CD4-positive, alpha-beta T cell treated with Interleukin-12 subunit alpha and Interleukin-12 subunit beta, for 1 hour (primary cell): ENCODE measurements around the gene MRPL10.

Experiments
- DNase-seq: peaks from one replicate; pipeline ENCODE4 v3.0.0-alpha.2; 2020

MRPL10 gene

GRCh38 chr17:47839071-47839470, 7.7 kb upstream of the MRPL10 start:
- no peak for DNase-seq

GRCh38 chr17:47838636-47839035, 7.3 kb upstream of the MRPL10 start:
- no peak for DNase-seq

DNA sequence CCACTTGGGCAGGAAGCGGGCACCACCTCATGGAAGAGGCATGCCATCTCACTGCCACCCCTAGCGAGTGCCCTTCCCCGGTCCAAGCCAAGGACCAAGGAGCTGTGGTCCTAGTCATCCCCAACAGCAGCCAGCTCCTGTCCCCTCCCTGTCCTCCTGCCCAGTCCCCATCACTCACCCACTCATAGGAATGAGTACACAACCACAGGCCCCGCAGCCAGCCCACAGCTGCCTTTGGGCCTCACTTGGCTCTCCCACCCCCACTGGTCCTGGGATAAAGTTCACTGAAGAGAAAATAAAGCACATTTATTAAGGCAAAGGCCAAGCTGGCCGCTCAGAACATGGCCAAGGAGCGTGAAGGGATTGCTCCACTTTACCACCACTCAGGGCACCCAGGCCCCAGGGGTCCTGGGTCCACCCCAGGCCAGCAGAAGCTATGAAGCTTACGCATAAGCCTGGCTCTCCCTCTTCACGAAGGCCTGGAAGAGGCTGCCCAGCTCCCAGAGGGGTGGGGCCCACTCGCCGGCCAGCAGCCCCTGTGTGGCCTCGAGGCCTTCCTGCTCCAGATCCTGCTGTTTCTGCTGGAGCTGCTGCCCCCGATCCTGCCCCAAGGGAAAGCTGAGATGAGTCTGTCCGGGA, 6.2 kb upstream of the MRPL10 start:
- DNase-seq: no peak

GRCh38 chr17:47836601-47837000, 5.3 kb upstream of the MRPL10 start:
- DNase-seq: no peak

DNA sequence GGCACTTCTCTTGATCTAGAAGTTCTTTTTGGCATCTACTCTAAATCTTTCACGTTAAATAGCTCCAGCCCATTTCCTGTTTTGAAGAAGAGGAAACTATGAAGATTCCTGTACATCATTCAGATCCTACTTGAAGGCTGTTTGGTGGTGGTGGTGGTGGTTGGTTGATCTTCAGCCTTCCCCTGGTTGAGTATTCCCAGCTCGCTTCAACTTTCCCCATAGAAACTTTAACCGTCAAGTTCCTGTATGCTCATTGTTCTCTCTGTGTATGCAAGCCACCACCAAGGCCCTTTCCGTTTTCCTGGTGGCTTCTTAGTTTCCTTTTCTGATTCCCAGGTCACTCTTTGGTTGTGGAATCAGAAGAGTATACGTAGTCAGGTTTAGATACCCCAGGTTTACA, 3.4 kb upstream of the MRPL10 start:
- no peak for DNase-seq

GRCh38 chr17:47831934-47832327, 590 bp upstream of the MRPL10 start:
- no peak for DNase-seq

GRCh38 chr17:47830396-47831002, 842 bp downstream of the MRPL10 start:
- DNase-seq: no peak

DNA sequence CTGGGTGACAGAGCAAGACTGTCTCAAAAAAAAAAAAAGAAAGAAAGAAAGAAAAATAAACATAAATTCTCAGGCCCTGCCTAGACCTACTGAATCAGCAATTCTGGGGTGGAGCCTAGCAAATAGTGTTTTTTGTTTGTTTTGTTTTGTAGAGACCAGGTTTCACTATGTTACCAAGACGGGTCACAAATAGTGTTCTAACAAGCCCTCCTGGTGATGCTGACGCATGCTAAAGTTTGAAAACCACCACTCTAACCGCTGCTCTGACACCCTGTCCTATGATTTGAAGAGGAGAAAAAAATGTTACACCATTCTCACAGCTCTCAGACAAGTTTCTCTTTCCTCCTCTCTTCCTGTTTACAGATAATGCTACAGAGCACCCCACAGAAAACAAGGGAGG, 1.5 kb downstream of the MRPL10 start:
- DNase-seq: peak; percentile 90

GRCh38 chr17:47823519-47823918, 7.8 kb downstream of the MRPL10 start:
- no peak for DNase-seq

DNA sequence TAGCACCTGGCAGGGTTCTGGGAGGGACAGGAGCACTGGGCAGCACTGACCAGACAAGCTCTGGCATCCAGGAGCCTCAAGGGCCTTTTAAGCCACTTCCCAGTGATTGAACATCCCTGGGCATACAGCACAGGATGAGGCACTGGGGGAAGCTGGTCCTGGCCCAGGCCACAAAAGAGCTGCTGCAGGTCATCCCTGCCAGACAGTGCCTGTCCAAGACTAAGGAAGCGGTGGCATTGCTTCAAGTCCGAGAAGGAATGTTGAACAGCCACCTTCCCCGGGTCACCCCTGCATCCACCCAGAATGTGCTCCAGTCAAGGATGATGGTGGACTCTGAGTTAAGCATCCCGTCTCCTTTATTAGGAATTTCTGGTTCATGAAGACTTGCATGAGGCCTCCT, 8.6 kb downstream of the MRPL10 start:
- no peak for DNase-seq

GRCh38 chr17:47821424-47822391, 9.6 kb downstream of the MRPL10 start, which contains the start of gene OSBPL7:
OSBPL7 (minus strand) TSS chr17:47821794; CDS start chr17:47820278, 1,516 bp downstream.
- DNase-seq: peak; percentile 88

- DNase-seq: no peak
Observed at GRCh38 chr17:47821031-47821423, 10.3 kb downstream of the MRPL10 start.

DNA sequence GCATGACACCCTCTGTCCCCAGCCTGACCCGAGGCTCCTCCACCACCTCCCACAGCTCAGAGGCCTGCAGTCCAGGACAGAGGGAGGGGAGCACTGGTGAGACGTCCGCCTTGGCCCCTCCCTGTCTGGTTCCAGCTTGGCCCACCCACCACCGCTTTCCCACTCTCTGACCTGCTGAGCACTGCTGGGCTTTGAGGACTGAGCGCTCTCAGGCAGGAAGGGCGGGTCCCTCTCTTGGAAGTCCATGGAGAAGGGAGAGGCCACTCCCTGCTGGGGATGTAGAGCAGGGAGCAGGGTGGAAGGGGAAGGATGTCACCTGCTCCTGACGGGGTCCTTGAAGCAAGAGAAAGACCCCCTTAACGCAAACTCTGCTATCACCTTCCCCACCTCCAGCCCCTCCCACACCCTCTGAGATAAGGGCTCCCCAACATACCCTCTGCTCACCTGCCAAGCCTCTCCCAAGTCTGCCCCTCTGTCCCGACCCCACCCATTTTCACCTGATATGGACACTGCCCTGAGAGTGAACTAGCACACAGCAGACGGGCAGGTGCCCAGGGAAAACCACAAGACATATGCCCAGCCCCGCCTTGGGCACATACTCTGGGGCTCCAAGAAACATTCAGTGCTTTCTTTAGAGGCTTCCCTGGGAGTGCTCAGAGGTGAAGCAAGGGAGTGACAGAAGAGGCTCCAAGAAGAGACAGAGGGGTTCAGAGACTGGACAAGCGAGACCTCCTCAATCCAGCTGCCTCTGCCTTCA, 11.1 kb downstream of the MRPL10 start:
- DNase-seq: no peak

GRCh38 chr17:47819475-47819874, 11.9 kb downstream of the MRPL10 start:
- DNase-seq: no peak

GRCh38 chr17:47818002-47818695, 13.2 kb downstream of the MRPL10 start:
- DNase-seq: no peak

DNA sequence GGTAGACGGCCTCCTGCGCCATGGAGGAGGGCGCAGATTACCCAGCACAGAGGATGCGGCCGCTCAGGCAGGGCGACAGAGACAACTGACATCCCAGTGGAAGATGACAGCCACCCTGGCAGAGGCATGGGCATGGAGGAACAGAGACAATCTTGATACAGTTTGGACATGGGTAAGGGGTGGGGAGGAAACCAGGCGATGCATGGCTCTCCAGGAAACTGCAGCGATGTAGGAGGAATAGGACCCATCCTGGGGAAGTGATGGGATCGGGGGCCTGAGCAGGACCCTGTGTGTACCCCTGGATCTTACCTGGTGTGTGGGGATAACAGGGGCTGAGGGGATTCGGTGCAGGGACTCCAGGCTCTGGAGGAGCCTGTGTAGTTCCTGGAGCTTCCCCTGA, 14.4 kb downstream of the MRPL10 start:
- DNase-seq: no peak

DNA sequence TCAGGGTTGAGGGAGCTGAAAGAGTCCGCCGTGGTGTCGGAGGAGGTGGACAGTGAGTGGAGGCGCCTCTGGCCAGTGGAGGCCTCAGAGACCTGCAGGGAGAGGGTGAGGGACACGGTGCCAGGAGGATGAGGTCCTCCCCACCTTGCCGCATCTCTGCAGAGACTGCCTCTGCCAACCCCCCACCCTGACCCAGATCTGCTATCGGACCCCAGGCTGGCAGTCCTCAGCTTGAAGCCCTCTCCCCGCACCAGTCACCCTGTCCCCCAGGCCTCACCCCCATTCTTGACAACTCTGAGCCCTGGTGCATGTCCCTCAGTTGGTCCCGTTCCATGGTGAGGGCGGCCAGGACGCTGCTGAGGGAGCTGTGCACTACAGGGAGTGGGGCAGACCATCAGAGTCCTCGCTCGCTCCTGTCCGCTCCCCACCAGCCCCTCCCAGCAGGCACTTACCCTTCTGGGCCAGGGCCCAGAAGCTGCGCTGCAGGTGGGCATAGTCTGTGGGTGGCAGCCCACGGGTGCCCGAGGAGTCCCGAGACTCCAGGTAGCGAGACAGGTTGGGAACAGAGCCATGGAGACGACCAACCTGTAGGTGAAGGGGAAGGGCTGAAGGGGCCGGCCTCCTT, 15.1 kb downstream of the MRPL10 start:
- no peak for DNase-seq

GRCh38 chr17:47815106-47815918, 16.0 kb downstream of the MRPL10 start:
- DNase-seq: no peak

DNA sequence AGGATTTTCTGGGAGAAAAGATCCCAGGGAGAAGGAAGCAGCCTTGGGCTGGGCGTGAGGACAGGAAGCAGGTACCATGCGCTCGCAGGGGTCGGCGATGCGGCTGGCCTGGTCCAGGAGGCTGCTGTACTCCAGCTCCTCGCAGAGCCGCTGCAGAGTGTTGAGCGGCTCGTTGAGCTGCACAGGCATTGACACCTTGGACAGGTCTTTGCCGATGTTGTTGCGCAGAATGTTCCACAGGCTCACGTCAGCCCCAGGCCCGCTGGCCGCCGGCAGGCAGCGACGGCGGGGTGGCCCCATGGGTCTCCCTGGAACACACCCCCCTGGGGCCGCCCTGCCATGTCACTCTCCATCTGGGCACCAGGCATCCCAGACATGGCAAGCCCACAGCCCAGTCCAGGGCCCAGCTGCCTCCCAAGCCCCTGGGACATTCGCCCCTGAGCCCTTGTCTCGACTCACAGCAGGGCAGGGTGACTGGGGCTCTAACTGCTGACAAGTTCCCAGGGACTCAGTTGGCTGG, 17.8 kb downstream of the MRPL10 start:
- no peak for DNase-seq

DNA sequence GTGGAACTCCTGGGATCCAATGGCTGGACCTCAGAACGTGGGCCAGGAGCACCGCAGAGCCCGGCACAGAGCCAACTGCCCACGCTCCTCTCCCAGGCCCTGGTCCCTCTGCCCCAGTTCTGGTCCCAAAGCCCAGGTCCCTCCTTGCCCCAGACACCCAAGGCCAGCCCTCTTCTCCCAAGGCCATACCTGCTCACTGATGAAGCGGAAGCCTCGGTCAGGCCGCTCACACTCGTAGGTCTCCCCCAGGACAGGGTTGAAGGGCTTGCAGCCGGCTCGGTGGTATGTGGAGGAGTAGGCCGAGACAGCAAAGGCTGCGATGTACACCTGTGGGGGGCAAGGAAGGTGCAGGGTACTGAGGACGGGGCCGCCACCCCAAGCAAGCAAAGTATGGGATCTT, 18.3 kb downstream of the MRPL10 start:
- DNase-seq: no peak
